NCI-H2196 (cell line): ENCODE results near the gene C2CD4C.
"Not testable (repeated sequence)": the region's sequence is repeated elsewhere in the genome, so short reads cannot be mapped to it uniquely, and the experiment has no call there.

Experiments used
- DNase-seq: peaks from one replicate; lab custom pipeline; 2025; ENCODE audit not compliant: unreplicated experiment; lab: John Stamatoyannopoulos, UW

Gene C2CD4C

DNA sequence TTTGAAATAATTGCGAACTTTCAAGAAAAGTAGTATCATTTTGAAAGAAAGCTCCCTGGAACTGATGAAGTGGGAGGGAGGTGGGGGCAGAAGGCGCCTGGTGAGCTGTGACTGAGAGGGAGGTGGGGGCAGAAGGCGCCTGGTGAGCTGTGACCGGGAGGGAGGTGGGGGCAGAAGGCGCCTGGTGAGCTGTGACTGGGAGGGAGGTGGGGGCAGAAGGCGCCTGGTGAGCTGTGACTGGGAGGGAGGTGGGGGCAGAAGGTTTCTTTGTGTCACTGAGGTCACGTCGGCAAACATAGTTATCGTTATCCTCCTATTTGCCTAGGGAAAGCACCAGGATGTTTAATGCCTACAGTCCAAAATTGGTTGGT, 24.2 kb downstream of the C2CD4C start:
- DNase-seq = no peak

DNA sequence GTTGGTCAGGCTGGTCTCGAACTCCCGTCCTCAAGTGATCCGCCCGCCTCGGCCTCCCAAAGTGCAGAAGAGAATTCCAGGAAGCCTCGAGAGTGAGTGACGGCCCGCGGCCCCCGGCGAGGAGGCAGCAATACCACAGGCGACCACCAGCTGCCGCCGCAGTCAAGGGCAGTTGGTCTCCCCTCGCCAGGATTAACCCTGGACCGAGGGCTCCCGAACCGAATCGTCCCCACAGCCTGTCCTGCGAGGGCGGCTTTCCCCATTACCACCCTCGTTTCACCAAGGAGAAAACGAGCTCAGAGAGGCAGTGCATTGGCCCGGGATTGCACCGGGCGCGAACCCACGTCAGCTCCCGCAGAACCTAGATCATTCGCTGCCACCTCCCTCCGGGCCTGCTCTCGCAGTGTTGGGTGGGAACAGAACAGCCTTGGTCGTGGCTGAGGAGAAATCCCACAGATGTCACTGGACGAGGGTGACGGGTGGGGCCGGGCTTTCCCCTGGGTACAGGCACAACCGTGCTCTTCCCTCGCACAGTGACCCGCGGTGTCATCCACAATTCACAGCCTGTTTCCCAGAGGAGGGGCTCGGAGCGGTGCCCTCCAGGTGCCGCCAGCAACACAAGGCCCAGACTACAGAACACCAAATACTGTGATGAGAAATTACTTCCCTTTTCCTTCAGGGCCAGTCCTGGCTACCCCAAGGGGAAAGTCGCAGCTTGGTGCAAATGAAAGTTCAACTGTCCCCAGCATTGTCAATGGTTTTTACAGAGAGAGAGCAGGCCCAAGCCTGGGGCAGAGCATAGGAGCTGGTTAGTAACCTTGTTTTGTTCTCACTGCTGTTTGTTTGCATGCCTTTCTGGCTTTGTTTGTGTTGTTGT, 24.8 kb downstream of the C2CD4C start:
- no peak for DNase-seq

DNA sequence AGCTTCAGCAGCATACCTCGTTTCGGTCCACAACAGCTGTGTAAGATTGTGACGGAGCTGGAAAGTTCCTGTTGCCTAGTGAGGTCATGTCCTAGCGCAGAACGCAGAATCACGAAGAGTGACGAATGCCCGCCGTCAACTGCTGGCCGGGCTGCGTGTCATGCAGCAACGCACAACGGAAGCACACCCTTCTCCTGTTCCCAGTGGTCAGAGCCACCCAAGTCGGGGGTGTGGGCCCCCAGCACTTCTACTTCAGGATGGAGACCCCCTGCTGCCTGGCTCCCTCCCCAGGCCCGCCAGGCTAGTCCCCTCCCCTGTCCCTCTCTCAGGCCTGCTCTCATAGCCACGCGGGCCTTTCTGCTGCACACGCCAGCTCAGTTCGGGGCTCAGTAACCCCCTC, 25.9 kb downstream of the C2CD4C start:
- no peak for DNase-seq

DNA sequence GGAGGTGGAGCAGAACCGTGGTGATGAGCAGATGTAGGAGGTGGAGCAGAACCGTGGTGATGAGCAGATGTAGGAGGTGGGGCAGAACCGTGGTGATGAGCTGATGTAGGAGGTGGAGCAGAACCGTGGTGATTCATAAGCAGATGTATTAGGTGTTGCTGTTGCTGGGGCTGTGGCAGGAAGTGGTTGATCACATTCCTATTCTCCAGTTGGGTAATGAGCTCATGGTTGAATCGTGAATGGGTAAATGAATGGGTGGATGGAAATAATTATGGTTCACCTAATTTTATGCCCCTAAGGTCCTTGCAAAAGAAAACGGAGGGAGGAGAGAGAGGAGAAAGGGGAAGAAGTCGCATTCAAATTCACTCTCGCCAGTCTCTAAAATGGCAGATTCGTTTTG, 26.4 kb downstream of the C2CD4C start:
- DNase-seq = peak; percentile 82

DNA sequence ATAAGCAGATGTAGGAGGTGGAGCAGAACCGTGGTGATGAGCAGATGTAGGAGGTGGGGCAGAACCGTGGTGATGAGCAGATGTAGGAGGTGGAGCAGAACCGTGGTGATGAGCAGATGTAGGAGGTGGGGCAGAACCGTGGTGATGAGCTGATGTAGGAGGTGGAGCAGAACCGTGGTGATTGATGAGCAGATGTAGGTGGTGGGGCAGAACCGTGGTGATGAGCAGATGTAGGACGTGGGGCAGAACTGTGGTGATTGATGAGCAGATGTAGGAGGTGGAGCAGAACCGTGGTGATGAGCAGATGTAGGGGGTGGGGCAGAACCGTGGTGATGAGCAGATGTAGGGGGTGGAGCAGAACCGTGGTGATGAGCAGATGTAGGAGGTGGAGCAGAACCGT, 27.0 kb downstream of the C2CD4C start:
- peak; percentile 12 for DNase-seq

DNA sequence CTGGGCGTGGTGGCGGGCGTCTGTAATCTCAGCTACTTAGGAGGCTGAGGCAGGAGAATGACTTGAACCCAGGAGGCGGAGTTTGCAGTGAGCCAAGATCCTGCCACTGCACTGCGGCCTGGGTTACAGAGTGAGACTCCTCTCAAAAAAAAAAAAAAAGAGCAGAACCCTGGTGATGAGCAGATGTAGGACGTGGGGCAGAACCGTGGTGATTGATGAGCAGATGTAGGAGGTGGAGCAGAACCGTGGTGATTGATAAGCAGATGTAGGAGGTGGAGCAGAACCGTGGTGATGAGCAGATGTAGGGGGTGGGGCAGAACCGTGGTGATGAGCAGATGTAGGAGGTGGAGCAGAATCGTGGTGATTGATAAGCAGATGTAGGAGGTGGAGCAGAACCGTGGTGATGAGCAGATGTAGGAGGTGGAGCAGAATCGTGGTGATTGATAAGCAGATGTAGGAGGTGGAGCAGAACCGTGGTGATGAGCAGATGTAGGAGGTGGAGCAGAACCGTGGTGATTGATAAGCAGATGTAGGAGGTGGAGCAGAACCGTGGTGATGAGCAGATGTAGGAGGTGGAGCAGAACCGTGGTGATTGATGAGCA, 28.2 kb downstream of the C2CD4C start:
- DNase-seq = not testable (repeated sequence)

DNA sequence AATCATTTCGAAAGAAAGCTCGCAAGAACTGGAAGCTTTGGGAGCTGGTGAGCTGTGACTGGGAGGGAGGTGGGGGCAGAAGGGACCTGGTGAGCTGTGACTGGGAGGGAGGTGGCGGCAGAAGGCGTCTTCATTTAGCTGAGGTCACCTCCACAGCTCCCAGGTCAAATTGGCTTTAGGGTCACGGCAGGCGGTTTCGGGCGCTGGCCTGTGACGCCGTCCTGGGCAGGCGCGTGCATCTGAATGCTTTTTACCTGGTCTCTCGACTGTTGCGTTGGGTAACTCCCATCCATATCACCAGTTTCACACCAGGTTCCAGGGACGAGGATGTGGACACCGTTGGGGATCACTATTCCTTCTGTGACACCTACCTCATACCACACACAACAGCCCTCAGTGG, 29.2 kb downstream of the C2CD4C start:
- DNase-seq = no peak

DNA sequence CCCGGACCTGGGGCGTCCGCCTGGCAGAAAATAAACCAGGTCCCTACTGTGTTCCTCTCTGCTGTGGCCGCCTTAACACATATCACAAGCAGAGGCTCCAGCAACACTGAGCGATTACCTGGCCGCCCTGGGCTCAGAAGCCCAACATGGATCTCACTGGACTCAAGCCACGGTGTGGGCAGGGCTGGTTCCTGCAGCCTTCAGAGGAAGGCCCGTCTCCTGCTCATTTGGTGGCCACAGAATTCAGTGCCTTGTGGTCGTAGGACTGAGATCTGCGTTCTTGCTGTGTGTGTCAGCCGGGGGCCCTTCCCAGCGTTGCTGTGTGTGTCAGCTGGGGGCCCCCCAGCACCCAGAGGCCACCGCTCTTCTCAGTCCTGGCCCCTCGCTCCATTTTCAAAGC, 30.2 kb downstream of the C2CD4C start:
- no peak for DNase-seq

DNA sequence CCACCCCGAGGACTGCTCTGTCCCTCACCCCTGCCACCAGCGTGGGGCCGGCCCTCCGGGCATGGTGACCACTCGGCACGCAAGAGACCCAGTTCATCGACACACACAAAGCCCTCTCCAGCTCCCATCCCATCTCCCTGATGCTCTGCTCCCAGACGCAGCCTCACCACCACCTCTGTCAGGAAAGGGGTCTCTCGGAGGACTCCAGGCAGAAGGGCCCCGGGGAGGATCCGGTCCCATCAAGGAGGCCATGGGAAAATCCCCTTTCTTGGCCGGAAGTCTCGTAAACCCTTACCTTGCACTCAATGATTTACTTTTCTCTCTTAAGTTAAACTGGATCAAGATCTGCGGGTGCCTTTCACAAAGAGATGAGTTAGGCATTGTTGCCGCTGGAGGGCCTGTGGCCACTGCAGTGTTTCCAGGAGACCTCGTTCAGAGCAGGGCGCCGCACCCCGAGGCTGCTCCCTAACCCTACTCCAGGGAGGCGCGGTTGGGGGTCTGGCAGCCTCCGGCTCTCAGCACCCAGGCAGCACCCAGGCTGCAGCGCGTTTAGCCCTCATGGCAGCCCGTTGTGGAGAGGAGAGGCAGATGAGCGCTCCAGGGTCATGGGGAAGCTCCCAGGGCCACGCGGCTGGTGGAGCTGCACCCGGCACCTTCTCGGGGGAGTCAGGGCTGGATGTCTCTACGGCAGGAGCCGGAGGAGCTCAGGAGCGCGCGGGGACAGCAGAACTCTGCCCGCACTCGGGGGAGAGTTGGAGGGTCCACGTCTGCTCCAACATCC, 31.0 kb downstream of the C2CD4C start:
- no peak for DNase-seq

DNA sequence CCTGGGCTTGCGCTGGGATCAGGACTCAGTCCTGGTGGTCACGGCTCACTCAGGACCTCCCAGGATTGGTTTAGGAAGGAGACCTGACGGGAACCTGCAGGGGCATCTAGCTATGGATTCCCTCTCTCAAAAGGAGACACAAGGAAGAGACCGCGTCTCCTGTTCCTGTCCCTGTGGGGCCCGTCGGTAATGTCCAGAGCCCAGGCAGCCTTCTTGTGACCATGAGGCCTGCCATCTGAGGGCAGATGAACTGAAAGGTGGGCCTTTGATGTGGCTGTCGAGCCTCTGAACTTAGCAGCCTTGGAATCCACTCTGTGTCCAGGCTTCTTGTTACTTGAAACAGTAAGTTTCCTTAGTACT, 32.9 kb downstream of the C2CD4C start:
- DNase-seq = no peak

DNA sequence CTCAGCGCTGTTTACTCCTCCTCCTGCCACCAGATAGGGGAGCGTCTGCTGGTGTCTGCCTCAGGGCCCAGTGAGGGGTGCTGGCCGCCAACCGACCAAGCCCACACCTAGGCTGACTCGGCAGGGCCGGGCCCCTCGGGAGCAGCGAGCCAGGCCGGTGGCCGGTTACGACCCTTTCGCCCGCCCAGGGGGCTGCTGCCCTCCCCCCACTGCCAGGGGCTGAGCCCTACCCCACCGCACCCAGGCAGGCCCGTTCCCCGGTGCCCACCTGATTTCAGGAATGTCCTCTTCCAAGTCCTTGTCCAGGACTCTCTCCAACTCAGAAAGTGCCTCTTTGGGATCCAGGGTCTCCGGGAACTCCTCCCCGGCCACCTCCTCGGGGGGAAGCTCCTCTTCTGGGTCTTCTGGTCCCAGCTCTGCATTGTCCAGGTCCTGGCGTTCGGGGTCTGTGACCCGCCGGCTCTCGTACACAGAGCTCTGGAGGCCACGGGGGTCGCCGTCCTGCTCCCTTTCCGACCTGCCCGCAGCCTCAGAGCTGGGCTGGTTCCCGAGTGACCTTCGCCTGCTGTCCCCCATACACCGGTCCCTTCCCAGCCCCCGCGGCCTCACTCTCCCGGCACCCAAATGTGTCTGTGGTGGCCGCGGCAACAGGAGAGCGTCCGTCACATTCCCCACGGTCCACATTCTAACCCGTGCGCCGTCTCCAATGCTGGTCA, 33.4 kb downstream of the C2CD4C start:
- DNase-seq = no peak

DNA sequence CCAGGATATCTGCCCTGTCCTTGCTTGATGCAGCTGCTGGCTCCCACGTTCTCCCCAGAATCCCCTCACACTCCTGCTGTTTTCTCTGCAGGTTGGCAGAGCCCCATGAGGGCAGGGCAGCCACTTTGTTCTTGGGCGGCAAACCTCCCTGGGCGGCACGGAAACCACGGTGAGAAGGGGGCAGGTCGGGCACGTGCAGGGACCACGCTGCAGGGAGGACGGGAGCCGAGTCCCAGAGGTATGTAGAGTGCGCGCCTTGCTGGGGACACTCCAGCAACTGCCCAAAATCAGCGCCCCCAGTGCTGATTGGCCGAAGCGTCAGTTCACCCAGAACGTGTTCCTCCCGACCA, 34.1 kb downstream of the C2CD4C start:
- DNase-seq = no peak

DNA sequence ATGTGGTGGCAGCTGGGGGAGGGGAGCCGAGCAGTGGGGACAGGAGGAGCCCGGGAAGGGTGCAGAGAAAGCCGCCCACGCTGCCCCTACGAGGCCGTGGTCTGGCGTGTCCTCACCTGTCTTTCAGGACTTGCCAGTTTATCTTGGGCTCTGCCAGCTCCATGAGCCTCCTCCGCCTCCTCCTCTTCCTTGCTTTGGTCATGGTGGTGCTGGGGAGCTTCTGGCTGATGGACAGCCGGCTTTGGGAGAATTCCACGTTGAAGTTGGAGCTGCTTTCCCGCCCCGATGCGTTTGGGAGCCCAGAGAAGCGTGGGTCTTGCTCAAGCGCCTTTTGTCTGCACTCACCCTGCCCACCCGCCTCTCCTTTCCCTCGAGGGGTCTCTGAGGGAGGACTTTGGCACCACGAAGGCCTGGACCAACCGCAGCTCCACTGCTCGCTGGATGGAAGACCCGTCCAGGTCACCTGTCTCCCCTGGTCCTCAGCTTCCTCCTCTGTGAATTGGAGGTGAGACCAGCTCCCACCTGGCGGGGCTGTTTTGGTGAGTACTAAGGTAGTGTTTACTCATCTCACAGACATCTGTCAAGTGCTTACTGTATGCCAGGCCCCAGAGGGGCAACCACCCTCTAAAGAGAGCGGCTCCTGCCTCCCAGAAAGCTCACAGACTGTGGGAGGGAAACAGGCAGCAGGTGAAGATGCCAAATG, 34.6 kb downstream of the C2CD4C start:
- no peak for DNase-seq

DNA sequence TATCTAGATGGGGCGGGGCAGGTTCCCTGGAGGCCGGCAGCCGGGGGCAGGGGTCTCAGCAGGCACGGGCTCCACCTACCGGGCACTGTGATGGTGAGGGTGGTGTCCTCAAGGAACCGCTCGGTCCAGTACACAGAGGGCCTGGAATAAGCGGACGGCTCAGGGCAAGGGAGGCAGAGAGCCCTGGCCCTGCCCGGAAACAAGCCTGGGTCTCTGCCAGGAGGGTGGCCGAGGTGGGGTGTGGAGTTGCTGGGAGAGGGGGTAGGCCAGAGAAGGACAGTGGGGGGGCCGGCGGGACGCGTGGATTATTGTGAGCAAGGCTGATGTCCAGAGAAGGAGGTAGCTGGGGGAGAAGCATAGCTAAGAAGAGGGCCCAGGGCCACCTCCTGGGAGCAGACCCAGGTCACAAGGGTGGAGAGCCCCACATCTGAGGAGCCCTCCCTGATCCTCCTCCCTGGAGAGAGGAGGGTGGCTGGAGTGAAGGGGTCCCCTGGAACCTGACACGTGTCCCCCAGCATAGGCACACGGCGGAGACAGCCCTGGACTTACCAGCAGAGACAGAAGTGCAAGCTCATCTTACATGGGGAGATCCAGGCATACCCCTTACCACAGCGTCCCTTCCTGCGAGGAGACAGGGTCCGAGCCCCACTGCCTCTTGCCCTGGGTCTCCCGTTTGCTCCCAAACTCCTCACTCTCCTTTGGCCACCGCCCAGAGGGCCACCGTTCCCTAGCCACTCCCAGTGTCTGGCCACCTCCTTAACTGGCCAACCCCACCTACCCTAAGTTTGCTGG, 35.4 kb downstream of the C2CD4C start:
- DNase-seq = no peak

DNA sequence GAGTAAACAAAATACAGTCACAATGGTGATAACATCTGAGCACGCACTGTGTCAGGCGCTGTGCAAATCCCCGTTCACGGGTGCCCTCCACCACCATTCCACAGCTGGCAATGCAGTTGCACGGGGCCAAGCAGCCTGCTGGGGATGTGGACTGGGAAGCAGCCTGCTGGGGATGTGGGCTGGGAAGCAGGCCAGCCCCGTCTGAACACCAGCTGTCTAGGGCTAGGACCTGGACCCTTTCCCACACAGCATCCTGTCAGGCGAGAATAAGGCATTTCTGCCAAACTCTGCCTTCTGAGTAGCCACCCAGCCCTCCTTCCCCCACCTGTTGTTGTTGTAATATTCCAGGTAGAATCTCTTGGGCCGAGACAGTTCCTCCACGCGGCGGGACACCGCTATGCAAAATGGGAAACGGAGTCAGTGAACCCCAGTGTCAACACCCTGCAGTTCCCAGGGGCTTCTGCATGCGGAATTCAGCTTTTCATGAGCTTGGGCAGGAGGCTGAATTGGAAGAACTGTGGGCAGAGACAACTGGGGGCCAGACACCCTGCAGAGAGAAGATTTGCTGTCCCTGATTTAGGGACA, 36.5 kb downstream of the C2CD4C start:
- peak; percentile 44 for DNase-seq

DNA sequence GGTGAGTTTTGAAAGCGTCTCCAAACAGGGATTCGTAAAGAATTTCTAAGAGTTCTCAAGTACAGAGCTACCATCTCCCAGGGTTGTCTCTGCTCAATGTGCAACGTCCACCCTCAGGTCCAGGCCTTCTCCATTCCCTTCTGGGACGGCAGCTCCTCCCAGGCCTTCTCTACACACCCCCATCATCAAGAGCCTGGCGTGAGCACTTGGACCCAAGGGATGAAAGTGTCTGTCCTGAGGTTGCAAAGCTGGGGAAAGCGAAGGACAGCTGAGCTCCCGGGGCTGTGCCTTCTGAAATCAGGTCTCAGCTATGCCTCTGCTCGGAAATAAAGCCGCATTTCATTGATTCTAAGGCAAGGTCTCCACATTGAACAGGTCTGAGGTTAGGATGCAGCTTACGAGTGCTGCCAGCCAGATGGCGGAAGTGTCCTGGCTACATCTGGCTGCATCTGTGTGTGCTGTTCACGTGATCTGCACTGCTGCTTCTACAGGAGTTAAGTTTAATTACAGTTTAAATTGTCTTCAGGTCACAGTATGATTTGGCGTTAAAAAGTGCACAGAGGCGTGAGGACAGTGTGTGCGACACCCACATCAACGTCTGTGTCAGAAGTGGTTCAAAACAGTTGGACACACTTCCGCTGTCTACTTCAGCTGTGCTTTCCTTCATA, 37.3 kb downstream of the C2CD4C start:
- no peak for DNase-seq

DNA sequence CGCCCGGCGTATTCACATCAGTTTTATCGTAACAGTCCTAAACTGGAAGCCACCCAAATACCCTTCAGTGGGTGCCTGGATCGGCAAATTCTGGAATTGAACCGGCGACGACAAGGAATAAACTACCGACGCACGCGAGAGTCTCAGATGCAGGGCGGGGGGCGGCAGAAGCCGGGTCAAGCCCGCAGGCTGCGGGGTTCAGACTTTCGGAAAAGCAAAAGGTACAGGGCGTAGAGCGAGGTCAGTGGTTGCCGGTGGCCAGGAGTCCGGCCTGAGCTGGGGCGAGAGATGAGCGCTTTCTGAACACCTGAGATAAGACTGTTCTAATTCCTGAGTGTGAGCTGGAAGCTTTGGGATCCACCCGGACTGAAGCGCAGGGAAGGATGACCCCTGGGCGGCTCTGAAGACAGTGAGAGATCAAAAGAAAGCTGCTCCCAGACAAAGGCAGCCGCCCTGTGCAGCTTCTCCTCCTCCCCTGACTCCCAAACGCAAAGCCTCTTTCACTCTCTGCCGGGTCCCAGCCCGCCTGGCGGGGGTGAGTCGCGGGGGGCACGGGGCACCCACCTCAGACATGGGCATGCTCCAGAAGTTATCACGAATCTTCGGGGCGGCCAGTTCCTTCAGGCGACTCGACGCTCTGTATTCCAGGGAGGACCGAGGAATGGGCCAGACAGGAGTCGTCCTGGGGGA, 38.2 kb downstream of the C2CD4C start:
- DNase-seq = no peak

DNA sequence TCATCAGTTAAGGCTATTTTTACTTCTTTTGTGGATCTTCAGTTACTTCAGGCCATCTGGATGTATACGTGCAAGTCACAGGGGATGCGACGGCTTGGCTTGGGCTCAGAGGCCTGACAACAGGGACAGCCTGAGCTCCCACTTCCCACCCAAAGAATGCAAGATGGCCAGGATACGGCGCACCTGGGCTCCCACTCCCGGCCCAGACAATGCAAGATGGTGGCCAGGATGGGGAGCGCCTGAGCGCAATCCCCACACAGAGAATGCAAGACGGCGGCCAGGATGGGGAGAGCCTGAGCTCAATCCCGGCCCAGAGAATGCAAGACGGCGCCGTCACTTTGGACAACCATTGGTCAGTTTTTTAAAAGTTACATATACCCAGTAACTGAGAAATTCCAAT, 39.1 kb downstream of the C2CD4C start:
- DNase-seq = no peak

DNA sequence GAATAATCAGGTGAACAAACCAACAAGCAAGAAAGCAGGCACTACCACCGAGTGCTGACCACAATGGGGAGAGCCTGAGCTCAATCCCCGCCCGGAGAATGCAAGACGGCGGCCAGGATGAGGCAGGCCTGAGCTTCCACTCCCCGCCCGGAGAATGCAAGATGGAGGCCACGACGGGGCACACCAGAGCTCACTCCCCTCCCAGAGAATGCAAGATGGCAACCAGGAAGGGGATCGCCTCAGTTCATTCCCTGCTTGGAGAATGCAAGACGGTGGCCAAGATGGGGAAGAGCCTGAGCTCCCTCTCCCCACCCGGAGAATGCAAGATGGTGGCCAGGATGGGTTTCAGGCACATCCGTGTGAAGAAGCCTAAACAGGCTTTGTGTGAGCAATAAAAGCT, 39.7 kb downstream of the C2CD4C start:
- DNase-seq = no peak
